Thyroid gland (tissue), 4 donors: ENCODE data around the gene ERAL1.

Experiments used
- POLR2A ChIP-seq, 2 donors: fragments of 450-650 bp; IDR thresholded peaks; one replicate each; pipeline ENCODE4 v1.6.1; 2017; ENCODE audit warnings: antibody characterized with exemption in 2 of 2, mild to moderate bottlenecking in 2 of 2, moderate library complexity in 1 of 2
- TF ChIP-seq, protein P1 (sequence below), 6 experiments: fragments of 200-600 bp in 3 of 6; fragments of 450-650 bp in 3 of 6; sonication (generic) in 3 of 6; IDR thresholded peaks; one replicate each; pipeline ENCODE4 v1.5.1; 2016 to 2019; ENCODE audit warnings: antibody characterized with exemption in 6 of 6, mild to moderate bottlenecking in 2 of 6, inconsistent platforms in 1 of 6, moderate library complexity in 1 of 6

DNA sequence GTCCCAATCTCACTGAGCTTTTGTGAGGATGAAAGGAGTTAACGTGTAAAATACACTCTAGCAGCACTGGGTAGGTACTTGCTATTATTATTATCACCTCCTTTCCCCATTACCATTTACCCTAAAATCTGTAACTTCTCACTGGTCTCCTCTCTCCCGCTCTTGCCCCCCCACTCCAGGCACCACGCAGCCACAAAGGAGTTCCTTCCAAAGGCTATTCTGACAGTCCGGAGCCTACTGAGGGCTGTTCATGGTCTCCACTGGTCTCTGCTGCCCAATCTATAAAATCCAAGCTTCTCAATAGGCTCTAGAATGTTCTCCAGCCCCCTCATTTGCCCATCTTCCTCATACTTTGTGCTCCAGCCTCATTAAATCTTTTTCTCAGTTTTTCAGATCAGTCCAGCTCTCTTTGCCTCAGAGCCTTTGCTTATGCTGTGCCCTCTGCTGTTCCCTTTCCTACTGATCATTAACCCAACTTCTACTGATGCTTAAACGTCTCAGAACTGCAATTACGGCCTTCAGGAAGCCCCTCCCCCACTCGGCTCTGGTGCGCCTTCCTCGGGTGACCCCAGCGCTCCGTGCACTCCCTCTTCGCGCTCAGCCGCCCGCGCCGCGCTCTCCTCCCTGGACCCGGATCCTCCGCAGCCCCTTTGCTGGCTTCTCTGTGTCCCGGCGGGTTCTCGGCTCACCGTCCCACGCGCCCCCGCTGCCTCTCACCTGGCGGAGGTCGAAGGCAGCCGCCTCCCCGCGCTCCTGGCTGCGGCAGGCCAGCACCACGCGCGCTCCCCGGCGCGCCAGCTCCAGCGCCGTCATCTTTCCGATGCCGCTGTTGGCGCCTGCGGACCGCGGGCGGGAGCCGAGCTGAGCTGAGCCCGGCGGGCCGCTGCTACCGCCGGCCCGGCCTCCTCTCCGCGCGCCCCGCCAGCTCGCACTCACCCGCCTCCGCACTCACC is 47.3 kb downstream of the ERAL1 start:
- TF ChIP-seq, protein P1, sequence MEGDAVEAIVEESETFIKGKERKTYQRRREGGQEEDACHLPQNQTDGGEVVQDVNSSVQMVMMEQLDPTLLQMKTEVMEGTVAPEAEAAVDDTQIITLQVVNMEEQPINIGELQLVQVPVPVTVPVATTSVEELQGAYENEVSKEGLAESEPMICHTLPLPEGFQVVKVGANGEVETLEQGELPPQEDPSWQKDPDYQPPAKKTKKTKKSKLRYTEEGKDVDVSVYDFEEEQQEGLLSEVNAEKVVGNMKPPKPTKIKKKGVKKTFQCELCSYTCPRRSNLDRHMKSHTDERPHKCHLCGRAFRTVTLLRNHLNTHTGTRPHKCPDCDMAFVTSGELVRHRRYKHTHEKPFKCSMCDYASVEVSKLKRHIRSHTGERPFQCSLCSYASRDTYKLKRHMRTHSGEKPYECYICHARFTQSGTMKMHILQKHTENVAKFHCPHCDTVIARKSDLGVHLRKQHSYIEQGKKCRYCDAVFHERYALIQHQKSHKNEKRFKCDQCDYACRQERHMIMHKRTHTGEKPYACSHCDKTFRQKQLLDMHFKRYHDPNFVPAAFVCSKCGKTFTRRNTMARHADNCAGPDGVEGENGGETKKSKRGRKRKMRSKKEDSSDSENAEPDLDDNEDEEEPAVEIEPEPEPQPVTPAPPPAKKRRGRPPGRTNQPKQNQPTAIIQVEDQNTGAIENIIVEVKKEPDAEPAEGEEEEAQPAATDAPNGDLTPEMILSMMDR (IDR thresholded peaks at IDR 0.05), result no peak
- no peak for TF ChIP-seq POLR2A (IDR thresholded peaks at IDR 0.05)
